Activated CD4-positive, alpha-beta T cell treated with anti-CD3 and anti-CD28 coated beads, Interleukin-2, amount 50 U/mL, for 48 hours (primary cell): ENCODE results near the gene LRRTM1.

Source experiments
- DNase-seq, 2 experiments: peaks; one replicate each; pipeline ENCODE4 v3.0.0-alpha.2; 2020

LRRTM1 gene

GRCh38 chr2:80303909-80304837 lies at the start of gene LRRTM1:
Gene LRRTM1, minus strand, starts transcription at chr2:80304752. Its CDS starts 933 bp downstream, at chr2:80303819.
- DNase-seq = no peak

GRCh38 chr2:80351231-80351630 lies 46.7 kb upstream of the LRRTM1 start:
- DNase-seq = no peak

- DNase-seq = no peak
Observed at GRCh38 chr2:80348953-80349352, 44.4 kb upstream of the LRRTM1 start.

- DNase-seq = no peak
Observed at GRCh38 chr2:80348078-80348477, 43.5 kb upstream of the LRRTM1 start.

GRCh38 chr2:80340022-80340421 lies 35.5 kb upstream of the LRRTM1 start:
- DNase-seq = no peak

GRCh38 chr2:80338794-80339193 lies 34.2 kb upstream of the LRRTM1 start:
- no peak for DNase-seq

- no peak for DNase-seq
Observed at GRCh38 chr2:80335411-80335810, 30.9 kb upstream of the LRRTM1 start.

GRCh38 chr2:80333886-80334285 lies 29.3 kb upstream of the LRRTM1 start:
- no peak for DNase-seq

GRCh38 chr2:80330527-80331450 lies 26.2 kb upstream of the LRRTM1 start:
- DNase-seq = no peak

- no peak for DNase-seq
Observed at GRCh38 chr2:80329491-80329890, 24.9 kb upstream of the LRRTM1 start.

GRCh38 chr2:80328159-80328571 lies 23.6 kb upstream of the LRRTM1 start:
- DNase-seq = no peak

GRCh38 chr2:80326861-80327260 lies 22.3 kb upstream of the LRRTM1 start:
- no peak for DNase-seq

- DNase-seq = no peak
Observed at GRCh38 chr2:80326214-80326613, 21.7 kb upstream of the LRRTM1 start.

GRCh38 chr2:80324525-80324924 lies 20.0 kb upstream of the LRRTM1 start:
- no peak for DNase-seq

- DNase-seq = no peak
Observed at GRCh38 chr2:80323610-80324009, 19.1 kb upstream of the LRRTM1 start.

- DNase-seq = no peak
Observed at GRCh38 chr2:80322958-80323357, 18.4 kb upstream of the LRRTM1 start.

- DNase-seq = no peak
Observed at GRCh38 chr2:80322311-80322920, 17.9 kb upstream of the LRRTM1 start.

GRCh38 chr2:80312282-80312839 lies 7.8 kb upstream of the LRRTM1 start:
- DNase-seq = no peak

- no peak for DNase-seq
Observed at GRCh38 chr2:80311304-80311703, 6.8 kb upstream of the LRRTM1 start.

- DNase-seq = no peak
Observed at GRCh38 chr2:80303006-80303908, 1.3 kb downstream of the LRRTM1 start.

GRCh38 chr2:80302314-80303005 lies 2.1 kb downstream of the LRRTM1 start:
- DNase-seq = no peak
